Measurements from ENCODE around the gene CYP2A7.
"Not testable (repeated sequence)": the region's sequence is repeated elsewhere in the genome, so short reads cannot be mapped to it uniquely, and the experiment has no call there.

Gene CYP2A7, protein sequence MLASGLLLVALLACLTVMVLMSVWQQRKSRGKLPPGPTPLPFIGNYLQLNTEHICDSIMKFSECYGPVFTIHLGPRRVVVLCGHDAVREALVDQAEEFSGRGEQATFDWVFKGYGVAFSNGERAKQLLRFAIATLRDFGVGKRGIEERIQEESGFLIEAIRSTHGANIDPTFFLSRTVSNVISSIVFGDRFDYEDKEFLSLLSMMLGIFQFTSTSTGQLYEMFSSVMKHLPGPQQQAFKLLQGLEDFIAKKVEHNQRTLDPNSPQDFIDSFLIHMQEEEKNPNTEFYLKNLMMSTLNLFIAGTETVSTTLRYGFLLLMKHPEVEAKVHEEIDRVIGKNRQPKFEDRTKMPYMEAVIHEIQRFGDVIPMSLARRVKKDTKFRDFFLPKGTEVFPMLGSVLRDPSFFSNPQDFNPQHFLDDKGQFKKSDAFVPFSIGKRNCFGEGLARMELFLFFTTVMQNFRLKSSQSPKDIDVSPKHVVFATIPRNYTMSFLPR

GRCh38 chr19:40882062-40882461 lies at the start of gene CYP2A7:
Gene CYP2A7 (minus strand): TSS chr19:40882231. CDS start chr19:40882210, 21 bp downstream.
- H3K9me3 ChIP-seq (ENCODE audit: control insufficient read depth in 5 of 5, low read length in 5 of 5); H3K27ac ChIP-seq (ENCODE audit: low read depth, low read length); H3K36me3 ChIP-seq (ENCODE audit: control insufficient read depth in 5 of 5, insufficient read depth in 5 of 5, low read length in 5 of 5); H3K27me3 ChIP-seq (ENCODE audit: control insufficient read depth in 5 of 5, insufficient read depth in 4 of 5, low read length in 5 of 5); H3K4me3 ChIP-seq (ENCODE audit: low read depth in 1 of 5, low read length in 5 of 5); H3K9ac ChIP-seq (ENCODE audit: low read length in 5 of 5); H3K4me1 ChIP-seq (ENCODE audit: control insufficient read depth in 5 of 5, insufficient read depth in 5 of 5, low read length in 5 of 5): not testable (repeated sequence)

DNA sequence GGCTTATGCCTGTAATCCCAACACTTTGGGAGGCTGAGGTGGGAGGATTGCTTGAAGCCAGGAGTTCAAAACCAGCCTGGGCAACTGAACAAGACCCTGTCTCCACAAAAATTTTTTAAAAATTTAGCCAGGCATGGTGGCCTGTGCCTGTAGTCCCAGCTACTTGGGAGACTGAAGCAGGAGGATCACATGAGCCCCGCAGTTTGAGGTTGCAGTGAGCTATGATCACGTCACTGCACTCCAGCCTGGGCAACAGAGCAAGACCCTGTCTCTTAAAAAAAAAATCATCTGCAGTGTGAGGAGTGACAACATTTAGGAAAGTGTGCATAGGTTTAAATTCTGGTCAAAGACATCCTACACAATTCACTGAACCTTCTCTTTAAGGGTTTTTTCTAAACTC lies 48.8 kb upstream of the CYP2A7 start:
- not testable (repeated sequence) for H3K9me3 ChIP-seq (ENCODE audit: control insufficient read depth in 5 of 5, low read length in 5 of 5); H3K36me3 ChIP-seq (ENCODE audit: control insufficient read depth in 5 of 5, insufficient read depth in 5 of 5, low read length in 5 of 5)

DNA sequence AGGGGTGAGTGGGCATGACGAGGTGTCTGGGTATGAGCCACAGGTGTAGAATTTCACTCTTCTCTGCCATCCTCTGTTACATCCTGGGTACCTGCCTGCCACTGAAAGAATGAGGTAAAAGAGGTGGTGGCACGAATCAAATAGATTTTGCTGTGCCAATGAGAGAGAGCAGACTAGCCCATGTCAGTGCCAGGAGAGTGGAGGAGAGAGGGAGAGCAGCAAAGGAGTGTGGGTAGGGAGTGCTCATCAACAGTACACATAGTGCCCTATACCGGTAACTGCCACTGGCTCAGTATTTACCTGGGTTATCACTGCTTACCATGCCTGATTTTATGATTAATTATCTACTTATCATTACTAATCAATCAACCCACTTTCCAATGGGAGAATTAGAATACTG lies 47.9 kb upstream of the CYP2A7 start:
- H3K9ac ChIP-seq (ENCODE audit: low read length in 5 of 5); H3K36me3 ChIP-seq (ENCODE audit: control insufficient read depth in 5 of 5, insufficient read depth in 5 of 5, low read length in 5 of 5); H3K4me3 ChIP-seq (ENCODE audit: low read depth in 1 of 5, low read length in 5 of 5); H3K4me1 ChIP-seq (ENCODE audit: control insufficient read depth in 5 of 5, insufficient read depth in 5 of 5, low read length in 5 of 5); H3K27ac ChIP-seq (ENCODE audit: low read depth, low read length); H3K27me3 ChIP-seq (ENCODE audit: control insufficient read depth in 5 of 5, insufficient read depth in 4 of 5, low read length in 5 of 5); H3K9me3 ChIP-seq (ENCODE audit: control insufficient read depth in 5 of 5, low read length in 5 of 5): not testable (repeated sequence)

More for the DNA sequence above, 48.8 kb upstream of the CYP2A7 start:
- H3K27ac ChIP-seq (ENCODE audit: low read depth, low read length); H3K4me3 ChIP-seq (ENCODE audit: low read depth in 1 of 5, low read length in 5 of 5); H3K9ac ChIP-seq (ENCODE audit: low read length in 5 of 5); H3K27me3 ChIP-seq (ENCODE audit: control insufficient read depth in 5 of 5, insufficient read depth in 4 of 5, low read length in 5 of 5); H3K4me1 ChIP-seq (ENCODE audit: control insufficient read depth in 5 of 5, insufficient read depth in 5 of 5, low read length in 5 of 5): not testable (repeated sequence)

DNA sequence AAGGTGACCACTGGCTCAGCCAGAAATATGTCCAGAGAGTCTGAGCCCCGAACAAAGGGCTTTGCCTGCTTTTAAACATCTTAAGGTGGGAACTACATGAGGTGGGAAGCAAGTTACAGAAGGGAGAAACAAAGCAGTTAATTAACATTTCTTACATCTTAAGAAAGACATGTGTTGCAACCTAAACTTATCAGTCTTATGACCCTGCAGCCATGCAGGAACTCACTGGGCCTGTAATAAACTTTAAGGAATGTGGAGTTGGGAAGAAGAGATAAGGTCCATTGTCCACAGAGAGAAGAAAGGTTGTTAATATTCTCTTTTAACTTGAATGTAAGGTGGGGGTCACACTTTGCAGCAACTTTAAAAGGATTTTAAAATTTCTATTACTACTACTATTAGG lies 46.8 kb upstream of the CYP2A7 start:
- no peaks in the 10 kb centered on the region for H3K27me3 ChIP-seq (ENCODE audit: control insufficient read depth in 5 of 5, insufficient read depth in 4 of 5, low read length in 5 of 5)
- H3K27ac ChIP-seq (ENCODE audit: low read depth, low read length) = no peak overlapping the region
- H3K4me3 ChIP-seq (ENCODE audit: low read depth in 1 of 5, low read length in 5 of 5) = no peak overlapping the region
- H3K4me1 ChIP-seq (ENCODE audit: control insufficient read depth in 5 of 5, insufficient read depth in 5 of 5, low read length in 5 of 5) = peaks cover 0 to 7% (median 0%) of the 10 kb centered on the region in 5 donors
- no peaks in the 10 kb centered on the region for H3K9me3 ChIP-seq (ENCODE audit: control insufficient read depth in 5 of 5, low read length in 5 of 5)
- no peaks in the 10 kb centered on the region for H3K36me3 ChIP-seq (ENCODE audit: control insufficient read depth in 5 of 5, insufficient read depth in 5 of 5, low read length in 5 of 5)
- H3K9ac ChIP-seq (ENCODE audit: low read length in 5 of 5) = no peak overlapping the region

DNA sequence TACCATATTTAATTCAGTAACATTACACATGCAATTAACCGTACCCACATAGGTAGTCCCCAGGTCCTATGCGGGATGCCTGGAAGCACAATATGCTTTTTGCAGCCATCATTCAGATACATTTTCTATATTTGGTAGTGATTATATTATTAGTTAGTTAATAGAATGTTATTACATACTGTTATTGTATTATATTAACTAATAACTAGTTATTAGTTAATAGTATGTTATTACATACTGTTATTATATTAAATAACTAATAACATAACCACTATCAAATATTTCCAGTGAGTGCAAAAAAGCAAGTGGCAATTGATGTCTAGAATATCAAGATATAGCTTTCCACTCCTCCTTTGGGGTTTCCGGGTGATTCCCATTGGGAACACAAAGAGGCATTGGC lies 45.5 kb upstream of the CYP2A7 start:
- Histone ChIP-seq H3K9me3 (ENCODE audit: control insufficient read depth in 5 of 5, low read length in 5 of 5) (no peaks in the 10 kb centered on the region), H3K9ac (ENCODE audit: low read length in 5 of 5) (no peak overlapping the region), H3K4me3 (ENCODE audit: low read depth in 1 of 5, low read length in 5 of 5) (no peak overlapping the region), H3K36me3 (ENCODE audit: control insufficient read depth in 5 of 5, insufficient read depth in 5 of 5, low read length in 5 of 5) (no peaks in the 10 kb centered on the region), H3K27ac (ENCODE audit: low read depth, low read length) (no peak overlapping the region), H3K4me1 (ENCODE audit: control insufficient read depth in 5 of 5, insufficient read depth in 5 of 5, low read length in 5 of 5) (peaks cover 0 to 8% (median 0%) of the 10 kb centered on the region in 5 donors), H3K27me3 (ENCODE audit: control insufficient read depth in 5 of 5, insufficient read depth in 4 of 5, low read length in 5 of 5) (no peaks in the 10 kb centered on the region)

DNA sequence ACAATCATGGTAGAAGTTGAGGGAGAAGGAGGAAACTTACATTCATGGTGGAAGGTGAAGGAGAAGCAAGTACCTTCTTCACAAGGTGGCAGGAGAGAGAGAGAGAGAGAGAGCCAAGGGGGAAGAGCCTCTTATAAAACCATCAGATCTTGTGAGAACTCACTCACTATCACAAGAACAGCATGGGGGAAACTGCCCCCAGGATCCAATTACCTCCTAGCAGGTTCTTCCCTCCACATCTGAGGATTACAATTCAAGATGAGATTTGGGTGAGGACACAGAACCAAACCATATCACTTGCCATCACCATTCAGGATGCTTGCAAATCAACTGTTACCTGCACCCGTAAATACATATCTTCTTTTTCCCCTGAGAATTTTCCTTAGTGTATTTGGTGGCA lies 44.2 kb upstream of the CYP2A7 start:
- not testable (repeated sequence) for H3K4me1 ChIP-seq (ENCODE audit: control insufficient read depth in 5 of 5, insufficient read depth in 5 of 5, low read length in 5 of 5); H3K27ac ChIP-seq (ENCODE audit: low read depth, low read length); H3K9ac ChIP-seq (ENCODE audit: low read length in 5 of 5); H3K9me3 ChIP-seq (ENCODE audit: control insufficient read depth in 5 of 5, low read length in 5 of 5); H3K36me3 ChIP-seq (ENCODE audit: control insufficient read depth in 5 of 5, insufficient read depth in 5 of 5, low read length in 5 of 5); H3K4me3 ChIP-seq (ENCODE audit: low read depth in 1 of 5, low read length in 5 of 5); H3K27me3 ChIP-seq (ENCODE audit: control insufficient read depth in 5 of 5, insufficient read depth in 4 of 5, low read length in 5 of 5)

GRCh38 chr19:40923934-40924391 lies 41.9 kb upstream of the CYP2A7 start:
- Histone ChIP-seq H3K4me1 (ENCODE audit: control insufficient read depth in 5 of 5, insufficient read depth in 5 of 5, low read length in 5 of 5) (peaks cover 0 to 8% (median 0%) of the 10 kb centered on the region in 5 donors), H3K9me3 (ENCODE audit: control insufficient read depth in 5 of 5, low read length in 5 of 5) (peaks cover 0 to 13% (median 5%) of the 10 kb centered on the region in 5 donors), H3K4me3 (ENCODE audit: low read depth in 1 of 5, low read length in 5 of 5) (no peak overlapping the region), H3K9ac (ENCODE audit: low read length in 5 of 5) (no peak overlapping the region), H3K27ac (ENCODE audit: low read depth, low read length) (no peak overlapping the region), H3K27me3 (ENCODE audit: control insufficient read depth in 5 of 5, insufficient read depth in 4 of 5, low read length in 5 of 5) (no peaks in the 10 kb centered on the region), H3K36me3 (ENCODE audit: control insufficient read depth in 5 of 5, insufficient read depth in 5 of 5, low read length in 5 of 5) (no peaks in the 10 kb centered on the region)

DNA sequence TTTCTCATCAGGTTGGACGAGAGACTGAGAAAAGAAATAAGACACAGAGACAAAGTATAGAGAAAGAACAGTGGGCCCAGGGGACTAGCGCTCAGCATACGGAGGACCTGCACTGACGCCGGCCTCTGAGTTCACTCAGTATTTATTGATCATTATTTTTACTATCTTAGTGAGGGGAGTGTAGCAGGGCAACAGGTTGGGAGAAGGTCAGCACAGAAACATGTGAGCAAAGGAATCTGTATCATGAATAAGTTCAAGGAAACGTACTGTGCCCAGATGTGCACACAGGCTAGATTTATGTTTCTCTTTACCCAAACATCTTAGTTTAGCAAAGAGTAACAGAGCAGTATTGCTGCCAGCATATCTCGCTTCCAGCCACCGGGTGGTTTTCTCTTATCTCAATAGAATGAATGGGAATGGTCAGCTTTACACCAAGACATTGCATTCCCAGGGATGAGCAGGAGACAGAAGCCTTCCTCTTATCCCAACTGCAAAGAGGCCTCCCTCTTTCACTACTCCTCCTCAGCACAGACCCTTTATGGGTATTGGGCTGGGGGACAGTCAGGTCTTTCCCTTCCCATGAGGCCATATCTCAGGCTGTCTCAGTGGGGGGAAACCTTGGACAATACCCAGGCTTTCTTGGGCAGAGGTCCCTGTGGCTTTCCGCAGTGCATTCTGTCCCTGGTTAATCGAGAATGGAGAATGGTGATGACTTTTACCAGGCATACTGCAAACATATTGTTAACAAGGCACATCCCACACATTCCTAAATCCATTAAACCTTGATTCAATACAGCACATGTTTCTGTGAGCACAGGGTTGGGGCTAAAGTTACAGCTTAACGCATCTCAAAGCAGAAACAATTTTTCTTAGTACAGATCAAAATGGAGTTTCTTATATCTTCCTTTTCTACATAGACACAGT lies 40.5 kb upstream of the CYP2A7 start:
- peaks cover 0 to 15% (median 8%) of the 10 kb centered on the region in 5 donors for H3K9me3 ChIP-seq (ENCODE audit: control insufficient read depth in 5 of 5, low read length in 5 of 5)
- not testable (repeated sequence) for H3K9ac ChIP-seq (ENCODE audit: low read length in 5 of 5); H3K27ac ChIP-seq (ENCODE audit: low read depth, low read length); H3K4me1 ChIP-seq (ENCODE audit: control insufficient read depth in 5 of 5, insufficient read depth in 5 of 5, low read length in 5 of 5); H3K27me3 ChIP-seq (ENCODE audit: control insufficient read depth in 5 of 5, insufficient read depth in 4 of 5, low read length in 5 of 5); H3K36me3 ChIP-seq (ENCODE audit: control insufficient read depth in 5 of 5, insufficient read depth in 5 of 5, low read length in 5 of 5); H3K4me3 ChIP-seq (ENCODE audit: low read depth in 1 of 5, low read length in 5 of 5)

GRCh38 chr19:40921005-40921897 lies 39.2 kb upstream of the CYP2A7 start:
- no peak overlapping the region for H3K27ac ChIP-seq (ENCODE audit: low read depth, low read length)

More at GRCh38 chr19:40921005-40921897, 39.2 kb upstream of the CYP2A7 start:
- no peaks in the 10 kb centered on the region for H3K36me3 ChIP-seq (ENCODE audit: control insufficient read depth in 5 of 5, insufficient read depth in 5 of 5, low read length in 5 of 5)
- no peak overlapping the region for H3K4me3 ChIP-seq (ENCODE audit: low read depth in 1 of 5, low read length in 5 of 5)
- no peaks in the 10 kb centered on the region for H3K27me3 ChIP-seq (ENCODE audit: control insufficient read depth in 5 of 5, insufficient read depth in 4 of 5, low read length in 5 of 5)
- peaks cover 0 to 8% (median 0%) of the 10 kb centered on the region in 5 donors for H3K4me1 ChIP-seq (ENCODE audit: control insufficient read depth in 5 of 5, insufficient read depth in 5 of 5, low read length in 5 of 5)
- peaks cover 0 to 15% (median 8%) of the 10 kb centered on the region in 5 donors for H3K9me3 ChIP-seq (ENCODE audit: control insufficient read depth in 5 of 5, low read length in 5 of 5)
- H3K9ac ChIP-seq (ENCODE audit: low read length in 5 of 5) = no peak overlapping the region
